GM12878 (cell line): ENCODE data around the gene TOX4. TPM values are rescaled to one million over a fixed set of nuclear protein-coding genes. Genes with fewer than 3 reads are reported as not detected.

ENCODE experiments used
- ATF7 ChIP-seq: fragments of 450-650 bp; IDR thresholded peaks from 2 replicates; pipeline ENCODE4 v1.6.1; 2016; ENCODE audit warnings: low read depth, mild to moderate bottlenecking
- BCL11A ChIP-seq: IDR thresholded peaks from 2 replicates; pipeline ENCODE4 v1.6.1; 2011; ENCODE audit warnings: low read depth, low read length
- CBX5 ChIP-seq: sonication (generic); IDR thresholded peaks from 2 replicates; pipeline ENCODE4 v1.6.1; 2016; ENCODE audit warnings: low read depth, moderate library complexity, mild to moderate bottlenecking, inconsistent platforms
- CREB1 ChIP-seq: IDR thresholded peaks from 2 replicates; pipeline ENCODE4 v1.6.1; 2012; ENCODE audit warnings: low read depth, mild to moderate bottlenecking, inconsistent platforms
- EGR1 ChIP-seq, 2 experiments: IDR thresholded peaks; 1 replicate in 1 of 2; 2 replicates in 1 of 2; pipeline ENCODE4 v1.6.1; 2011 to 2012; ENCODE audit warnings: low read depth in 2 of 2, low read length in 2 of 2, borderline replicate concordance in 1 of 2, mild to moderate bottlenecking in 1 of 2, moderate library complexity in 1 of 2
- ETV6 ChIP-seq, 2 experiments: fragments of 450-650 bp in 1 of 2; IDR thresholded peaks in 1 of 2; conservative IDR thresholded peaks in 1 of 2; 2 replicates each; pipeline ENCODE4 v1.6.1; 2014; ENCODE audit warnings: antibody characterized with exemption in 1 of 2, borderline replicate concordance in 1 of 2, low read depth in 1 of 2, mild to moderate bottlenecking in 1 of 2, moderate library complexity in 1 of 2
- FOS ChIP-seq: IDR thresholded peaks from 3 replicates; pipeline ENCODE4 v1.6.1; 2011; ENCODE audit warnings: borderline replicate concordance; ENCODE audit not compliant: insufficient read length; ENCODE audit errors: extremely low read depth
- HCFC1 ChIP-seq: fragments of 150-350 bp; IDR thresholded peaks from 2 replicates; pipeline ENCODE4 v1.6.1; 2014; ENCODE audit warnings: low read length
- KLF5 ChIP-seq: fragments of 450-650 bp; IDR thresholded peaks from 2 replicates; pipeline ENCODE4 v1.6.1; 2014; ENCODE audit warnings: mild to moderate bottlenecking; ENCODE audit not compliant: partially characterized antibody
- MYB ChIP-seq: fragments of 150-350 bp; IDR thresholded peaks from 2 replicates; pipeline ENCODE4 v1.6.1; 2014; ENCODE audit warnings: mild to moderate bottlenecking, low read depth, low read length, borderline replicate concordance
- NR2C1 ChIP-seq: fragments of 450-650 bp; IDR thresholded peaks from 2 replicates; pipeline ENCODE4 v1.6.1; 2017; ENCODE audit warnings: antibody characterized with exemption, mild to moderate bottlenecking, moderate library complexity
- PKNOX1 ChIP-seq: fragments of 450-650 bp; IDR thresholded peaks from 2 replicates; pipeline ENCODE4 v1.6.1; 2016; ENCODE audit warnings: mild to moderate bottlenecking
- RAD51 ChIP-seq: fragments of 450-650 bp; IDR thresholded peaks from 2 replicates; pipeline ENCODE4 v1.6.1; 2016; ENCODE audit warnings: moderate library complexity, mild to moderate bottlenecking, inconsistent platforms
- RUNX3 ChIP-seq: IDR thresholded peaks from 2 replicates; pipeline ENCODE4 v1.6.1; 2012; ENCODE audit warnings: low read length, inconsistent platforms
- SIN3A ChIP-seq: IDR thresholded peaks from 2 replicates; pipeline ENCODE4 v1.6.1; 2012; ENCODE audit warnings: low read depth, low read length, improper control_type of control experiment
- SIX5 ChIP-seq: IDR thresholded peaks from 2 replicates; pipeline ENCODE4 v1.6.1; 2011; ENCODE audit warnings: mild to moderate bottlenecking, low read depth, low read length, moderate library complexity; ENCODE audit not compliant: severe bottlenecking
- SMAD1 ChIP-seq: fragments of 450-650 bp; IDR thresholded peaks from 2 replicates; pipeline ENCODE4 v1.6.1; 2018; ENCODE audit warnings: mild to moderate bottlenecking, low read depth; ENCODE audit not compliant: partially characterized antibody
- SMAD5 ChIP-seq: IDR thresholded peaks from 2 replicates; pipeline ENCODE4 v1.6.1; 2016; ENCODE audit warnings: antibody characterized with exemption, low read depth
- TAF1 ChIP-seq: IDR thresholded peaks from 2 replicates; pipeline ENCODE4 v1.6.1; 2011; ENCODE audit warnings: mild to moderate bottlenecking, low read depth, low read length, borderline replicate concordance
- ZNF24 ChIP-seq: fragments of 450-650 bp; IDR thresholded peaks from 2 replicates; pipeline ENCODE4 v1.6.1; 2017; ENCODE audit warnings: antibody characterized with exemption, mild to moderate bottlenecking
- polyA plus RNA-seq, 11 experiments: library from polyadenylated mRNA; depleted of rRNA in 4 of 11; unstranded in 6 of 11; stranded (reverse) in 5 of 11; fragments of >200 nt; fragmentation: Nextera tagmentation in 4 of 11; fragmentation: Illumina TruSeq in 1 of 11; extraction: Ambion mirVana in 4 of 11; extraction: Trizol in 1 of 11; gene quantifications; 1 replicate in 1 of 11; 2 replicates in 10 of 11; pipeline versions ENCODE4 v1.2.1 to v1.2.3, GENCODE V29; 2011 to 2016; ENCODE audit warnings: inconsistent platforms in 2 of 11, missing spikeins in 2 of 11, low read depth in 1 of 11
- total RNA-seq, 4 experiments: library from RNA; depleted of rRNA in 3 of 4; stranded (reverse); fragments of >200 nt in 3 of 4; fragmentation: Illumina TruSeq in 1 of 4; extraction: Trizol in 1 of 4; gene quantifications; 2 replicates each; pipeline versions ENCODE4 v1.2.1 to v1.2.3, GENCODE V29; 2013 to 2021
- TF ChIP-seq, protein P1 (sequence below): fragments of 450-650 bp; IDR thresholded peaks from 2 replicates; pipeline ENCODE4 v1.6.1; 2018; ENCODE audit warnings: borderline replicate concordance, mild to moderate bottlenecking; ENCODE audit not compliant: partially characterized antibody
- TF ChIP-seq, protein P2 (sequence below): fragments of 450-650 bp; IDR thresholded peaks from 2 replicates; pipeline ENCODE4 v1.6.1; 2016; ENCODE audit warnings: mild to moderate bottlenecking, moderate library complexity, borderline replicate concordance

TOX4 gene
- total and polyA plus RNA-seq, 10 of the 15 experiments (the other 5 are each of a cell fraction or from before 2014, with no cell fraction given) = 18.4 to 113 (median 55.2) TPM

- TF ChIP-seq, protein P1, sequence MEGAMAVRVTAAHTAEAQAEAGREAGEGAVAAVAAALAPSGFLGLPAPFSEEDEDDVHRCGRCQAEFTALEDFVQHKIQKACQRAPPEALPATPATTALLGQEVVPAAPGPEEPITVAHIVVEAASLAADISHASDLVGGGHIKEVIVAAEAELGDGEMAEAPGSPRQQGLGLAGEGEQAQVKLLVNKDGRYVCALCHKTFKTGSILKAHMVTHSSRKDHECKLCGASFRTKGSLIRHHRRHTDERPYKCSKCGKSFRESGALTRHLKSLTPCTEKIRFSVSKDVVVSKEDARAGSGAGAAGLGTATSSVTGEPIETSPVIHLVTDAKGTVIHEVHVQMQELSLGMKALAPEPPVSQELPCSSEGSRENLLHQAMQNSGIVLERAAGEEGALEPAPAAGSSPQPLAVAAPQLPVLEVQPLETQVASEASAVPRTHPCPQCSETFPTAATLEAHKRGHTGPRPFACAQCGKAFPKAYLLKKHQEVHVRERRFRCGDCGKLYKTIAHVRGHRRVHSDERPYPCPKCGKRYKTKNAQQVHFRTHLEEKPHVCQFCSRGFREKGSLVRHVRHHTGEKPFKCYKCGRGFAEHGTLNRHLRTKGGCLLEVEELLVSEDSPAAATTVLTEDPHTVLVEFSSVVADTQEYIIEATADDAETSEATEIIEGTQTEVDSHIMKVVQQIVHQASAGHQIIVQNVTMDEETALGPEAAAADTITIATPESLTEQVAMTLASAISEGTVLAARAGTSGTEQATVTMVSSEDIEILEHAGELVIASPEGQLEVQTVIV = peak; percentile 98
- TF ChIP-seq MYB (no peak; the same call in 1 of the 2 replicates), HCFC1 (peak; percentile 95), ZNF24 (no peak), BCL11A (0 out of 2 replicates have a peak, but pooled peaks have one; percentile 9), SMAD1 (peak; percentile 75), CBX5 (no peak), SIN3A (peak; percentile 79; the same call in 1 of the 2 replicates), NR2C1 (peak; percentile 98), ETV6 (conservative IDR thresholded peaks at IDR 0.05 in 1 of 2, IDR thresholded peaks at IDR 0.05 in 1 of 2; ENCODE audit: borderline replicate concordance in 1 of 2, low read depth in 1 of 2) (no peak), PKNOX1 (peak; percentile 58; the same call in 1 of the 2 replicates), ATF7 (peak; percentile 72), SIX5 (peak; percentile 94), CREB1 (peak; percentile 94), SMAD5 (peak; percentile 54), RUNX3 (peak; percentile 43), FOS (no peak), RAD51 (peak; percentile 67), KLF5 (peak; percentile 44), EGR1 (IDR thresholded peaks at IDR 0.05; ENCODE audit: borderline replicate concordance in 1 of 2, low read depth in 2 of 2, low read length in 2 of 2) (0 out of 3 replicates have a peak, but pooled peaks of 1 of the 2 experiments have one; percentile 1), TAF1 (peak; percentile 84)
- TF ChIP-seq, protein P2, sequence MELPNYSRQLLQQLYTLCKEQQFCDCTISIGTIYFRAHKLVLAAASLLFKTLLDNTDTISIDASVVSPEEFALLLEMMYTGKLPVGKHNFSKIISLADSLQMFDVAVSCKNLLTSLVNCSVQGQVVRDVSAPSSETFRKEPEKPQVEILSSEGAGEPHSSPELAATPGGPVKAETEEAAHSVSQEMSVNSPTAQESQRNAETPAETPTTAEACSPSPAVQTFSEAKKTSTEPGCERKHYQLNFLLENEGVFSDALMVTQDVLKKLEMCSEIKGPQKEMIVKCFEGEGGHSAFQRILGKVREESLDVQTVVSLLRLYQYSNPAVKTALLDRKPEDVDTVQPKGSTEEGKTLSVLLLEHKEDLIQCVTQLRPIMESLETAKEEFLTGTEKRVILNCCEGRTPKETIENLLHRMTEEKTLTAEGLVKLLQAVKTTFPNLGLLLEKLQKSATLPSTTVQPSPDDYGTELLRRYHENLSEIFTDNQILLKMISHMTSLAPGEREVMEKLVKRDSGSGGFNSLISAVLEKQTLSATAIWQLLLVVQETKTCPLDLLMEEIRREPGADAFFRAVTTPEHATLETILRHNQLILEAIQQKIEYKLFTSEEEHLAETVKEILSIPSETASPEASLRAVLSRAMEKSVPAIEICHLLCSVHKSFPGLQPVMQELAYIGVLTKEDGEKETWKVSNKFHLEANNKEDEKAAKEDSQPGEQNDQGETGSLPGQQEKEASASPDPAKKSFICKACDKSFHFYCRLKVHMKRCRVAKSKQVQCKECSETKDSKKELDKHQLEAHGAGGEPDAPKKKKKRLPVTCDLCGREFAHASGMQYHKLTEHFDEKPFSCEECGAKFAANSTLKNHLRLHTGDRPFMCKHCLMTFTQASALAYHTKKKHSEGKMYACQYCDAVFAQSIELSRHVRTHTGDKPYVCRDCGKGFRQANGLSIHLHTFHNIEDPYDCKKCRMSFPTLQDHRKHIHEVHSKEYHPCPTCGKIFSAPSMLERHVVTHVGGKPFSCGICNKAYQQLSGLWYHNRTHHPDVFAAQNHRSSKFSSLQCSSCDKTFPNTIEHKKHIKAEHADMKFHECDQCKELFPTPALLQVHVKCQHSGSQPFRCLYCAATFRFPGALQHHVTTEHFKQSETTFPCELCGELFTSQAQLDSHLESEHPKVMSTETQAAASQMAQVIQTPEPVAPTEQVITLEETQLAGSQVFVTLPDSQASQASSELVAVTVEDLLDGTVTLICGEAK = peak; percentile 98
Measured at GRCh38 chr14:21510735-21511657, 34.0 kb downstream of the TOX4 start, which contains the start of gene METTL3 (continued).
